Heart right ventricle (tissue), 16 donors: ENCODE results near the gene ADD2. TPM values are rescaled to one million over a fixed set of nuclear protein-coding genes. Genes with fewer than 3 reads are reported as not detected.

Experiments
- ATAC-seq, 8 donors: fragments of 200-7000 bp; cut with Tn5 transposase; one replicate each; pipeline ENCODE4 v1.9.1; 2020; ENCODE audit warnings: mild to moderate bottlenecking in 8 of 8, moderate library complexity in 8 of 8, moderate number of reproducible peaks in 1 of 8
- DNase-seq, 2 donors: peaks; one replicate each; pipeline ENCODE4 v3.0.0-alpha.2; 2020
- H3K27ac ChIP-seq, 10 donors: fragments of 200-600 bp; sonication (generic) in 2 of 10; one replicate each; pipeline versions ENCODE4 v1.5.0 to v1.8.0; 2020 to 2022; ENCODE audit warnings: mild to moderate bottlenecking in 3 of 10
- H3K27me3 ChIP-seq, 7 donors: fragments of 200-600 bp; one replicate each; pipeline ENCODE4 v1.8.0; 2021 to 2022; ENCODE audit warnings: mild to moderate bottlenecking in 2 of 7
- H3K36me3 ChIP-seq, 9 donors: fragments of 200-600 bp; sonication (generic) in 1 of 9; one replicate each; pipeline versions ENCODE4 v1.5.0 to v1.8.0; 2020 to 2022; ENCODE audit warnings: mild to moderate bottlenecking in 2 of 9
- H3K4me1 ChIP-seq, 9 donors: fragments of 200-600 bp; sonication (generic) in 1 of 9; one replicate each; pipeline versions ENCODE4 v1.5.0 to v1.8.0; 2020 to 2022; ENCODE audit warnings: mild to moderate bottlenecking in 4 of 9
- H3K4me3 ChIP-seq, 10 donors: fragments of 200-600 bp; sonication (generic) in 2 of 10; one replicate each; pipeline versions ENCODE4 v1.5.0 to v1.8.0; 2020 to 2022; ENCODE audit warnings: mild to moderate bottlenecking in 7 of 10, moderate library complexity in 2 of 10
- H3K9me3 ChIP-seq, 11 donors: fragments of 200-600 bp in 10 of 11; sonication (generic) in 2 of 11; one replicate each; pipeline versions ENCODE4 v1.5.0 to v1.8.0; 2013 to 2022; ENCODE audit warnings: mild to moderate bottlenecking in 2 of 11, control low read depth in 1 of 11, moderate library complexity in 1 of 11
- CTCF ChIP-seq, 9 donors: fragments of 200-600 bp; sonication (generic) in 2 of 9; IDR thresholded peaks; one replicate each; pipeline versions ENCODE4 v1.5.0 to v1.8.0; 2021 to 2022; ENCODE audit warnings: antibody characterized with exemption in 9 of 9, mild to moderate bottlenecking in 5 of 9, moderate library complexity in 1 of 9
- WGBS, 2 donors: extraction: QIAGEN DNeasy Blood & Tissue Kit; methylation state at CpG; one replicate each; pipeline ENCODE4 v1.1.7; 2013; ENCODE audit warnings: inconsistent platforms in 1 of 2; 5-methylcytosine and 5-hydroxymethylcytosine counted together
- intact Hi-C, 10 donors: fragments of 100-400 bp; cut with DNase I; formaldehyde crosslinking; loops; one replicate each; pipeline versions ENCODE4 v1.11.1 to v1.14.2; 2022
- polyA plus RNA-seq, 2 donors: library from polyadenylated mRNA; stranded (reverse); fragments of 200-250 nt; gene quantifications; one replicate each; pipeline ENCODE4 v1.2.3, GENCODE V29; 2013
- total RNA-seq, 10 donors: library from RNA; stranded (reverse); fragmentation: NEBNext Ultra II Directional in 3 of 10; extraction: Animal tissue kit (Norgen Biotek cat#: 25700) in 3 of 10; gene quantifications; one replicate each; pipeline versions ENCODE4 v1.2.1 to v1.2.4, GENCODE V29; 2021 to 2023
- donor health status: Arrhythmogenic right ventricular cardiomyopathy.
- donor health status: ischemic (EF 13 %, LVEDD 7.1; RV severe dilation, severe dysfunction).
- donor health status: healthy with polysubstance abuse.
- donor health status: DM: no; HTN: yes; CAD: no.
- donor health status: DM: no; HTN: no; CAD: no.
- donor health status: ischemic (EF 25% LVEDD 6.9; RV normal size, moderate dysfunction).
- donor health status: ischemic (EF 25% LVEDD 5.7; RV mildly dilated, moderate dysfunction).
- donor health status: healthy.
- donor health status: DM: yes; HTN: yes; CAD: no.
- donor health status: Ischemic cardiomyopathy.
- donor health status: ischemic (EF 35%, LVEDD 5.7; RV mildly dilated, moderate dysfunction).
- donor health status: nonischemic (EF 11% LVEDD 7.7; RV severe dilation, severe dysfunction).
- donor health status: DM: yes; HTN: yes; CAD: no.
- donor health status: PGD.
- donor health status: ischemic (EF 29% LVEDD 5.4; RV normal size, mild dysfunction).
- donor health status: nonischemic (EF 23%, LVEDD 6.1; RV moderate dilation, normal function).

Gene ADD2
- total and polyA plus RNA-seq, 12 donors, result 0.16 to 5.7 (median 2.2) TPM

- ATAC-seq (no peak), DNase-seq (no peak)
- no peaks in the 10 kb centered on the region for H3K4me1 ChIP-seq
- peaks cover 0 to 11% (median 0%) of the 10 kb centered on the region in 11 donors for H3K9me3 ChIP-seq
- no peak overlapping the region for H3K27ac ChIP-seq
- TF ChIP-seq CTCF (IDR thresholded peaks at IDR 0.05), result no peak
- peaks cover 0 to 45% (median 8%) of the 10 kb centered on the region in 7 donors for H3K27me3 ChIP-seq
- no peaks in the 10 kb centered on the region for H3K36me3 ChIP-seq
- WGBS, 2 donors, result 89 to 93% methylated on average over 3 of the region's 3 CpGs
- intact Hi-C loops, result loop anchor here in 8 of 10 donors (1.0 to 10.0 kb wide), 7 partner anchors 304 to 347 kb away; partner anchors contain the start of gene FAM136A (in 3 of the 8)
- H3K4me3 ChIP-seq, result no peak overlapping the region
These were observed 119.0 kb downstream of the ADD2 start for GRCh38 chr2:70648961-70649360.

DNA sequence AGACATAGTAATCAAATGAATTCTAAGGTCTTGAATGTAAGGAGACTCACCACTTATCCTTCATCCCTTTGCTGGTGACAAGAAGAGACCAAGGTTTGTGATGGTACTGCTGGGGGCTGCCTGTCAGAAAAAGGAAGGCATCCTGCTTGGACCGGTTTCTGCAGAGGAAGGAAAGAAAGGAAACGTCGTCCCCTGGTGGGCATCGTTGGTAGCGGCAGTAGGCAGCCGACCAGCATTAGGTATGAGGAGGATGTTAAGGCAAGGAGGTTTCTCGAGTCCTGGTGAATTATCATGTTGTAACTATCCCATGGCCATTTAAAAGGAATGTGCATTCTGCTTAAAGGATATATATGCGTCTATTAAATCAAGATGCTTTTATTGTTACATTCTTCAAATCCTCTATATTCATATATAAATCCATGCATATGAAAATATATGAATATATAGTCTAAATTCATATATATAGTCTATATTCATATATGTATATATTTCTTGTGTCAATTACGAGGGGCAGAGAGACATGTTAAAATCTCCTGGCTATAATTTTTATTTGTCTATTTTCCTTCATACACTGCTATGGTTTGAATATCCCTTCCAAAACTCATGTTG, 120.0 kb downstream of the ADD2 start:
- H3K4me1 ChIP-seq, result no peaks in the 10 kb centered on the region
- peak; percentile 41 to 59 for DNase-seq
- intact Hi-C loops, result loop anchor here in 8 of 10 donors (1.0 to 10.0 kb wide), 7 partner anchors 303 to 346 kb away; partner anchors contain the start of gene FAM136A (in 3 of the 8)
- H3K9me3 ChIP-seq, result peaks cover 0 to 11% (median 0%) of the 10 kb centered on the region in 11 donors
- H3K27ac ChIP-seq, result no peak overlapping the region
- no peak overlapping the region for H3K4me3 ChIP-seq
- ATAC-seq, result peak in 5 of 8 donors; percentile 48 to 68 (median 57)
- no peaks in the 10 kb centered on the region for H3K36me3 ChIP-seq
- peaks cover 0 to 40% (median 8%) of the 10 kb centered on the region in 7 donors for H3K27me3 ChIP-seq
- WGBS, 2 donors, result 2 to 4% methylated on average over 9 of the region's 9 CpGs
- TF ChIP-seq CTCF (IDR thresholded peaks at IDR 0.05), result peak; percentile 66 to 96 (median 88)

- 76 to 78% methylated on average over 5 of the region's 5 CpGs for WGBS, 2 donors
- TF ChIP-seq CTCF (IDR thresholded peaks at IDR 0.05), result no peak
- Histone ChIP-seq H3K36me3 (no peaks in the 10 kb centered on the region), H3K4me1 (no peaks in the 10 kb centered on the region), H3K4me3 (no peak overlapping the region), H3K27ac (no peak overlapping the region), H3K9me3 (peaks cover 0 to 3% (median 0%) of the 10 kb centered on the region in 11 donors), H3K27me3 (peaks cover 0 to 29% (median 0%) of the 10 kb centered on the region in 7 donors)
- ATAC-seq (no peak), DNase-seq (no peak)
- intact Hi-C loops, result loop anchor here in 7 of 10 donors (5.0 to 10.0 kb wide), 4 partner anchors 302 to 344 kb away; partner anchors contain the start of gene FAM136A (in 3 of the 7)
These were observed 121.6 kb downstream of the ADD2 start for GRCh38 chr2:70646420-70646818.

DNA sequence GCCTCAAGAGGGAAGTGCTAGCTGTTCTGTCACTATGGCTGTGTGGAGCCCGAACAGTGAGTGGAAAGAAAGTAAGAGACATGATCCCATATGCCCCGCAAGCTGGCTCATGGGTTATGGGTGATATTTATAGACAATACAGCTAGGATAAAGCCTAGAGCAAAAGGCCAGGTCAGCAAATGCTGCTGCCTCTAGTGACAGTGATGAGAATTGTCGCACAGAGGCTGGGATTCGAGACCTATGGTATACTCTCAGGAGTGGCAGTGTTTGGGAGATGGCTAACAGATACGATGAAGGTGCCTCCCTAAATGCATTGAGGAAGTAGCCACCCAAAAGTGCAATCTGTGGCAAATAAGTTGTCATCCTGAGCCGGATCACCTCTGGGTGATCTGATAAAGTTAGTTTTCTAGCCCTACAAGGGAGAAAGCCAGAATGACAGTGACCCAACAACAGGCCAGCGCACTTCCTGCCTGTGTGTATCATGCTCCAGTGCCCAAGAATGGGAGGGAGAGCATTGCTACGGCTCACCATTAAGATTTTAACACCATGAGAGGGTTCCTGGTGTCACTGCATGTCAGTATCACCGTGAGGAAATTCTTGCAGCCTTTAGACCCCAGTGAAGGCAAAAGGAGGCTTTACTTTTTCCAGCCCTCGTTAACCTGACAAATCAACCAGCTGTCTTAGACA, 122.1 kb downstream of the ADD2 start:
- TF ChIP-seq CTCF (IDR thresholded peaks at IDR 0.05), result peak in 4 of 9 donors; percentile 11 to 27 (median 14)
- no peak for DNase-seq
- peaks cover 0 to 23% (median 0%) of the 10 kb centered on the region in 7 donors for H3K27me3 ChIP-seq
- H3K9me3 ChIP-seq, result no peaks in the 10 kb centered on the region
- H3K4me3 ChIP-seq, result no peak overlapping the region
- H3K4me1 ChIP-seq, result no peaks in the 10 kb centered on the region
- H3K36me3 ChIP-seq, result no peaks in the 10 kb centered on the region
- H3K27ac ChIP-seq, result no peak overlapping the region
- intact Hi-C loops, result loop anchor here in 7 of 10 donors (5.0 to 10.0 kb wide), 4 partner anchors 301 to 344 kb away; partner anchors contain the start of gene FAM136A (in 3 of the 7)
- peak in 1 of 8 donors; percentile 44 for ATAC-seq
- 53 to 55% methylated on average over 10 of the region's 10 CpGs for WGBS, 2 donors
